RWPE2 (cell line): ENCODE results near the gene B4GAT1.

ENCODE experiments used
- ATAC-seq: fragments of 200-7000 bp; cut with Tn5 transposase; 3 replicates; pipeline ENCODE4 v1.9.1; 2021; ENCODE audit warnings: low read depth
- DNase-seq: peaks from one replicate; pipeline ENCODE4 v3.0.0-alpha.2; 2020; ENCODE audit warnings: low spot score
- H3K27ac ChIP-seq: fragments of 450-650 bp; 2 replicates; pipeline ENCODE4 v1.5.1; 2017; ENCODE audit warnings: mild to moderate bottlenecking; ENCODE audit not compliant: poor library complexity, severe bottlenecking
- H3K27me3 ChIP-seq: fragments of 250-450 bp; sonication (Bioruptor Pico); 2 replicates; pipeline ENCODE4 v1.5.1; 2021; ENCODE audit warnings: mild to moderate bottlenecking, moderate library complexity; ENCODE audit not compliant: insufficient read depth, poor library complexity, severe bottlenecking
- H3K36me3 ChIP-seq: fragments of 250-450 bp; sonication (Bioruptor Pico); 2 replicates; pipeline ENCODE4 v1.5.1; 2020; ENCODE audit warnings: low read depth, mild to moderate bottlenecking, moderate library complexity
- H3K4me1 ChIP-seq: fragments of 250-450 bp; sonication (Bioruptor Pico); 2 replicates; pipeline ENCODE4 v1.5.1; 2021; ENCODE audit warnings: mild to moderate bottlenecking, moderate library complexity; ENCODE audit not compliant: insufficient read depth, poor library complexity, severe bottlenecking
- H3K4me3 ChIP-seq: fragments of 250-450 bp; sonication (Bioruptor Pico); 2 replicates; pipeline ENCODE4 v1.5.1; 2021; ENCODE audit warnings: mild to moderate bottlenecking, moderate library complexity; ENCODE audit not compliant: severe bottlenecking
- H3K9me3 ChIP-seq: fragments of 250-450 bp; sonication (Bioruptor Pico); 2 replicates; pipeline ENCODE4 v1.5.1; 2021; ENCODE audit warnings: mild to moderate bottlenecking, moderate library complexity; ENCODE audit not compliant: severe bottlenecking
- CTCF ChIP-seq: fragments of 450-650 bp; IDR thresholded peaks from one replicate; pipeline ENCODE4 v1.5.1; 2017; ENCODE audit warnings: mild to moderate bottlenecking, moderate library complexity; ENCODE audit not compliant: poor library complexity, severe bottlenecking

The B4GAT1 gene

GRCh38 chr11:66339686-66340483 lies 7.5 kb downstream of the B4GAT1 start:
- Histone ChIP-seq H3K9me3 (no peaks in the 10 kb centered on the region), H3K36me3 (peaks cover 34% of the 10 kb centered on the region), H3K27ac (peak overlapping the region; percentile 95), H3K4me3 (no peak overlapping the region), H3K27me3 (no peaks in the 10 kb centered on the region), H3K4me1 (peaks cover 50% of the 10 kb centered on the region)
- TF ChIP-seq CTCF: no peak
- no peak for ATAC-seq
- DNase-seq: peak; percentile 38

GRCh38 chr11:66339162-66339675 lies 8.2 kb downstream of the B4GAT1 start:
- DNase-seq (peak; percentile 90), ATAC-seq (peak; percentile 66)
- Histone ChIP-seq H3K4me3 (no peak overlapping the region), H3K27ac (peak overlapping the region; percentile 95), H3K4me1 (peaks cover 52% of the 10 kb centered on the region), H3K9me3 (no peaks in the 10 kb centered on the region), H3K27me3 (no peaks in the 10 kb centered on the region), H3K36me3 (peaks cover 41% of the 10 kb centered on the region)
- no peak for TF ChIP-seq CTCF

- Histone ChIP-seq H3K27ac (peak overlapping the region; percentile 95), H3K9me3 (no peaks in the 10 kb centered on the region), H3K36me3 (peaks cover 46% of the 10 kb centered on the region), H3K4me3 (no peak overlapping the region), H3K4me1 (peaks cover 46% of the 10 kb centered on the region), H3K27me3 (no peaks in the 10 kb centered on the region)
- DNase-seq (no peak), ATAC-seq (no peak)
- TF ChIP-seq CTCF: no peak
These were observed 8.9 kb downstream of the B4GAT1 start for GRCh38 chr11:66338276-66339161.

- Histone ChIP-seq H3K36me3 (peaks cover 50% of the 10 kb centered on the region), H3K9me3 (no peaks in the 10 kb centered on the region), H3K4me1 (peaks cover 40% of the 10 kb centered on the region), H3K4me3 (no peak overlapping the region), H3K27me3 (no peaks in the 10 kb centered on the region), H3K27ac (peak overlapping the region; percentile 95)
- no peak for DNase-seq
- no peak for TF ChIP-seq CTCF
- no peak for ATAC-seq
These were observed 10.1 kb downstream of the B4GAT1 start for GRCh38 chr11:66337103-66337899.
